MM.1S (cell line): ENCODE results near the gene TET1.
"Not testable (repeated sequence)": the region's sequence is repeated elsewhere in the genome, so short reads cannot be mapped to it uniquely, and the experiment has no call there.

Source experiments
- DNase-seq: peaks from one replicate; pipeline ENCODE4 v3.0.0-alpha.2; 2015
- H2AFZ ChIP-seq: fragments of 300-600 bp; sonication (generic); 2 replicates; pipeline ENCODE4 v1.6.0; 2016; ENCODE audit warnings: antibody characterized with exemption, low read length
- H3F3A ChIP-seq: fragments of 300-600 bp; sonication (generic); 2 replicates; pipeline ENCODE4 v1.6.1; 2016; ENCODE audit warnings: mild to moderate bottlenecking, antibody characterized with exemption, low read length, moderate library complexity, mixed read lengths; ENCODE audit not compliant: insufficient read depth
- H3K27ac ChIP-seq: fragments of 300-600 bp; sonication (generic); 2 replicates; pipeline ENCODE4 v1.5.1; 2016; ENCODE audit warnings: mild to moderate bottlenecking, low read length
- H3K27me3 ChIP-seq: fragments of 300-600 bp; sonication (generic); replicated peaks from 2 replicates; pipeline ENCODE4 v1.6.0; 2016; ENCODE audit warnings: low read length; ENCODE audit not compliant: insufficient read depth
- H3K36me3 ChIP-seq: fragments of 300-600 bp; sonication (generic); replicated peaks from 2 replicates; pipeline ENCODE4 v1.6.1; 2016; ENCODE audit warnings: mild to moderate bottlenecking, low read length, mixed read lengths; ENCODE audit not compliant: insufficient read depth
- H3K4me1 ChIP-seq: fragments of 300-600 bp; sonication (generic); 2 replicates; pipeline ENCODE4 v1.6.1; 2016; ENCODE audit warnings: low read length, mixed read lengths
- H3K4me2 ChIP-seq: fragments of 300-600 bp; sonication (generic); 2 replicates; pipeline ENCODE4 v1.6.0; 2016; ENCODE audit warnings: low read depth, low read length
- H3K4me3 ChIP-seq: fragments of 300-600 bp; sonication (generic); 2 replicates; pipeline ENCODE4 v1.5.1; 2016; ENCODE audit warnings: low read length, mixed read lengths
- H3K79me2 ChIP-seq: fragments of 300-600 bp; sonication (generic); 2 replicates; pipeline ENCODE4 v1.6.1; 2016; ENCODE audit warnings: mixed run types, low read length, mixed read lengths
- H3K9ac ChIP-seq: fragments of 300-600 bp; sonication (generic); 2 replicates; pipeline ENCODE4 v1.6.1; 2016; ENCODE audit warnings: low read length, mixed read lengths
- H3K9me2 ChIP-seq: fragments of 300-600 bp; sonication (generic); replicated peaks from 2 replicates; pipeline ENCODE4 v1.6.1; 2016; ENCODE audit warnings: mild to moderate bottlenecking, low read length, mixed read lengths; ENCODE audit not compliant: insufficient read depth
- H3K9me3 ChIP-seq: fragments of 300-600 bp; sonication (generic); replicated peaks from 2 replicates; pipeline ENCODE4 v1.6.1; 2016; ENCODE audit warnings: mild to moderate bottlenecking, low read length, mixed read lengths; ENCODE audit not compliant: insufficient read depth
- H4K20me1 ChIP-seq: fragments of 300-600 bp; sonication (generic); 2 replicates; pipeline ENCODE4 v1.6.1; 2016; ENCODE audit warnings: mild to moderate bottlenecking, low read length, moderate library complexity, mixed read lengths; ENCODE audit not compliant: insufficient read depth
- CTCF ChIP-seq: fragments of 300-600 bp; sonication (generic); IDR thresholded peaks from 2 replicates; pipeline ENCODE4 v1.5.1; 2016; ENCODE audit warnings: antibody characterized with exemption, low read length, mixed read lengths
- EZH2 ChIP-seq: fragments of 300-600 bp; sonication (generic); optimal IDR thresholded peaks from 2 replicates; pipeline ENCODE3; 2017; ENCODE audit warnings: low read depth, mild to moderate bottlenecking, antibody characterized with exemption, low read length, mixed read lengths
- EZH2phosphoT487 ChIP-seq: fragments of 300-600 bp; sonication (generic); IDR thresholded peaks from 2 replicates; pipeline ENCODE4 v1.6.1; 2018; ENCODE audit warnings: antibody characterized with exemption, low read length

TET1 gene

GRCh38 chr10:68636335-68636734 lies 76.2 kb downstream of the TET1 start:
- Histone ChIP-seq H3K4me1 (no peaks in the 10 kb centered on the region), H3K9me3 (no peaks in the 10 kb centered on the region), H3K79me2 (peaks cover 48% of the 10 kb centered on the region), H2AFZ (no peak overlapping the region), H3K36me3 (peaks cover 4% of the 10 kb centered on the region; the same call in 1 of the 2 replicates), H3K4me3 (no peak overlapping the region), H4K20me1 (no peaks in the 10 kb centered on the region), H3K9me2 (no peaks in the 10 kb centered on the region), H3K9ac (no peak overlapping the region), H3K27ac (no peak overlapping the region), H3K27me3 (no peaks in the 10 kb centered on the region), H3K4me2 (no peak overlapping the region), H3F3A (no peaks in the 10 kb centered on the region)
- DNase-seq, result no peak
- TF ChIP-seq EZH2, result no peak
- no peak for TF ChIP-seq CTCF
- TF ChIP-seq EZH2phosphoT487, result no peak

GRCh38 chr10:68643550-68643949 lies 83.4 kb downstream of the TET1 start:
- H3K9me3 ChIP-seq, H4K20me1 ChIP-seq, H3F3A ChIP-seq, H3K4me2 ChIP-seq, H3K27me3 ChIP-seq, H3K9ac ChIP-seq, H2AFZ ChIP-seq, H3K4me3 ChIP-seq, DNase-seq, H3K9me2 ChIP-seq, H3K27ac ChIP-seq: not testable (repeated sequence)
- Histone ChIP-seq H3K36me3 (peaks cover 12% of the 10 kb centered on the region; the same call in 1 of the 2 replicates), H3K79me2 (peaks cover 42% of the 10 kb centered on the region), H3K4me1 (peaks cover 10% of the 10 kb centered on the region)

GRCh38 chr10:68647672-68648341 lies 87.7 kb downstream of the TET1 start:
- Histone ChIP-seq H3K4me3 (no peak overlapping the region), H3K9ac (no peak overlapping the region), H3K27ac (no peak overlapping the region), H3K79me2 (peaks cover 43% of the 10 kb centered on the region), H3K9me3 (no peaks in the 10 kb centered on the region), H3K4me2 (no peak overlapping the region), H3K27me3 (no peaks in the 10 kb centered on the region), H3F3A (no peaks in the 10 kb centered on the region), H3K36me3 (peaks cover 12% of the 10 kb centered on the region), H3K9me2 (no peaks in the 10 kb centered on the region), H2AFZ (no peak overlapping the region), H3K4me1 (peaks cover 7% of the 10 kb centered on the region), H4K20me1 (no peaks in the 10 kb centered on the region)
- no peak for TF ChIP-seq EZH2
- no peak for TF ChIP-seq EZH2phosphoT487
- no peak for TF ChIP-seq CTCF
- no peak for DNase-seq

GRCh38 chr10:68655620-68656126 lies 95.5 kb downstream of the TET1 start:
- H3K9me2 ChIP-seq, result no peaks in the 10 kb centered on the region
- H3F3A ChIP-seq, result no peaks in the 10 kb centered on the region; the same call in 1 of the 2 replicates
- H2AFZ ChIP-seq, result no peak overlapping the region
- H3K27me3 ChIP-seq, result no peaks in the 10 kb centered on the region
- DNase-seq, result no peak
- 0 out of 2 replicates have a peak, but pooled peaks cover 5% of the 10 kb centered on the region for H3K79me2 ChIP-seq
- TF ChIP-seq CTCF (no peak), EZH2phosphoT487 (no peak), EZH2 (no peak)
- H3K9me3 ChIP-seq, result no peaks in the 10 kb centered on the region
- no peak overlapping the region for H3K27ac ChIP-seq
- no peaks in the 10 kb centered on the region for H4K20me1 ChIP-seq
- no peaks in the 10 kb centered on the region for H3K4me1 ChIP-seq
- H3K36me3 ChIP-seq, result peaks cover 5% of the 10 kb centered on the region; the same call in 1 of the 2 replicates
- no peak overlapping the region for H3K4me3 ChIP-seq
- no peak overlapping the region for H3K9ac ChIP-seq
- H3K4me2 ChIP-seq, result no peak overlapping the region
